Osteoblast (primary cell): ENCODE measurements around the gene HYAL2. TPM values are rescaled to one million over a fixed set of nuclear protein-coding genes. Genes with fewer than 3 reads are reported as not detected.
A peak's percentile ranks its signal among the peaks of the same experiment; 100 is the strongest.

ENCODE experiments used
- DNase-seq: peaks from one replicate; pipeline ENCODE4 v3.0.0; 2011; ENCODE audit warnings: low spot score, mixed read lengths; ENCODE audit not compliant: insufficient read length; ENCODE audit errors: missing footprints
- H2AFZ ChIP-seq: 2 replicates; pipeline ENCODE4 v1.6.0; 2011; ENCODE audit warnings: mild to moderate bottlenecking, low read length
- H3K27ac ChIP-seq: 2 replicates; pipeline ENCODE4 v1.5.1; 2011; ENCODE audit warnings: mild to moderate bottlenecking, low read depth, low read length, moderate library complexity
- H3K27me3 ChIP-seq: 2 replicates; pipeline ENCODE4 v1.6.0; 2012; ENCODE audit warnings: mild to moderate bottlenecking, control low read depth, inconsistent platforms, low read length, moderate library complexity; ENCODE audit not compliant: insufficient read depth
- H3K36me3 ChIP-seq: 2 replicates; pipeline ENCODE4 v1.5.1; 2011; ENCODE audit warnings: mild to moderate bottlenecking, low read length, control low read depth, moderate library complexity; ENCODE audit not compliant: insufficient read depth
- H3K4me1 ChIP-seq: 2 replicates; pipeline ENCODE4 v1.5.1; 2011; ENCODE audit warnings: mild to moderate bottlenecking, low read length, control low read depth, moderate library complexity; ENCODE audit not compliant: insufficient read depth
- H3K4me2 ChIP-seq: 2 replicates; pipeline ENCODE4 v1.6.0; 2011; ENCODE audit warnings: mild to moderate bottlenecking, low read length; ENCODE audit not compliant: insufficient read depth
- H3K4me3 ChIP-seq: fragments of 200-600 bp; sonication (generic); 3 replicates; pipeline ENCODE4 v1.5.1; 2012; ENCODE audit warnings: mild to moderate bottlenecking, low read length, inconsistent platforms; ENCODE audit not compliant: insufficient read depth
- H3K79me2 ChIP-seq: 2 replicates; pipeline ENCODE4 v1.6.0; 2012; ENCODE audit warnings: mild to moderate bottlenecking, low read length, control low read depth, inconsistent platforms; ENCODE audit not compliant: insufficient read depth
- H3K9me3 ChIP-seq: 2 replicates; pipeline ENCODE4 v1.5.1; 2011; ENCODE audit warnings: low read depth, low read length, control low read depth
- H4K20me1 ChIP-seq: 2 replicates; pipeline ENCODE4 v1.6.0; 2012; ENCODE audit warnings: mild to moderate bottlenecking, low read length, control low read depth; ENCODE audit not compliant: insufficient read depth
- total RNA-seq: library from RNA; depleted of rRNA; stranded (reverse); fragments of >200 nt; gene quantifications from 2 replicates; pipeline ENCODE4 v1.2.3, GENCODE V29; 2012
- TF ChIP-seq, protein P1 (sequence below): IDR thresholded peaks from 2 replicates; pipeline ENCODE4 v1.5.1; 2011; ENCODE audit warnings: mild to moderate bottlenecking, low read depth, low read length, moderate library complexity; ENCODE audit errors: extremely low read depth

The HYAL2 gene
- total RNA-seq, 1 donor = 32.9 TPM

DNA sequence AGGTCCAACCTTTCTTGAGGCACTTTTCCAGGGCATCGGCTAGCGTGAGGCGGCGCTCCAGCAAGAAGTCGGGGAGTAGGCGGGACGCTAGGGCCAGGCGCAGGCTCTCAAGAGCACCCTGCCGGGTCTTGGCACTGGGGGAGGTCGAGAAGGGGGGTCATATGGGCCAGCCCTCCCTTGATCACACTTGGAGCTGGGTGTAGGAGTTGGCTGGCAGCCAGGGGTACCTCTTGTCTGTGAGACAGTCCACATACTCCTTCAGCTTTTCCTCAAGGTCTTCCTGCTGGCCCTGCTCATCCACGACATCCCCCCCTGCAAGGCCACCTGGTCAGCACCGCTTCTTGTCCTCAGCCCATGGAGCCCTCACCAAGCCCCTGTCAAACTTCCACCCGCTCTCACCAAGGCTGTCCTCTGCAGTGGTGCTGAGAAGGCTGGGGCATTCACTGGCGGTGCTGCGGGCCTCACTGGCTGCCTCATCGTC lies 32.3 kb downstream of the HYAL2 start:
- no peak for DNase-seq
- no peaks in the 10 kb centered on the region for H3K27me3 ChIP-seq
- peaks cover 33% of the 10 kb centered on the region for H3K36me3 ChIP-seq
- peaks cover 25% of the 10 kb centered on the region for H3K79me2 ChIP-seq
- no peak overlapping the region for H3K27ac ChIP-seq
- no peak overlapping the region for H2AFZ ChIP-seq
- H3K4me2 ChIP-seq = no peak overlapping the region
- no peaks in the 10 kb centered on the region for H4K20me1 ChIP-seq
- H3K4me3 ChIP-seq = no peak overlapping the region
- H3K9me3 ChIP-seq = no peaks in the 10 kb centered on the region
- H3K4me1 ChIP-seq = peaks cover 14% of the 10 kb centered on the region
- TF ChIP-seq, protein P1, sequence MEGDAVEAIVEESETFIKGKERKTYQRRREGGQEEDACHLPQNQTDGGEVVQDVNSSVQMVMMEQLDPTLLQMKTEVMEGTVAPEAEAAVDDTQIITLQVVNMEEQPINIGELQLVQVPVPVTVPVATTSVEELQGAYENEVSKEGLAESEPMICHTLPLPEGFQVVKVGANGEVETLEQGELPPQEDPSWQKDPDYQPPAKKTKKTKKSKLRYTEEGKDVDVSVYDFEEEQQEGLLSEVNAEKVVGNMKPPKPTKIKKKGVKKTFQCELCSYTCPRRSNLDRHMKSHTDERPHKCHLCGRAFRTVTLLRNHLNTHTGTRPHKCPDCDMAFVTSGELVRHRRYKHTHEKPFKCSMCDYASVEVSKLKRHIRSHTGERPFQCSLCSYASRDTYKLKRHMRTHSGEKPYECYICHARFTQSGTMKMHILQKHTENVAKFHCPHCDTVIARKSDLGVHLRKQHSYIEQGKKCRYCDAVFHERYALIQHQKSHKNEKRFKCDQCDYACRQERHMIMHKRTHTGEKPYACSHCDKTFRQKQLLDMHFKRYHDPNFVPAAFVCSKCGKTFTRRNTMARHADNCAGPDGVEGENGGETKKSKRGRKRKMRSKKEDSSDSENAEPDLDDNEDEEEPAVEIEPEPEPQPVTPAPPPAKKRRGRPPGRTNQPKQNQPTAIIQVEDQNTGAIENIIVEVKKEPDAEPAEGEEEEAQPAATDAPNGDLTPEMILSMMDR = no peak

DNA sequence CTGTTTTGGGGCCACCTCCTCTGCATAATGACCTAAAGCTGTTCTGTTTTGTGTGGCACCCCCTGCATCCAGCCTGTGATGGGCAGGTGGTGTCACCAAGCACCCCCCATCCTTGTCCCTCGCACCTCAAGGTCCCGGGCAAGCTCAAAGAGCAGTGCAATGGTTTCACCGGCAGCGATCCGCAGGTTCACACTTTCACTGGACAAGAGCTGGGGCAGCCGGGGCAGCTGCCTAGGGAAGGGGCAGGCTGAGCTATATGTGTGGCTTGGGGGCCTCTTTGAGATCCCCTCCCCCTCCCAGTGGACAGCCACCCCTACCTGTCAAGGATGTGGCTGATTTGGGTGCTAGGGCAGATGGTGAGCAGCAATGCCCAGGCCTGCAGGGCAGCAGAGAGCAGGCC lies 33.4 kb downstream of the HYAL2 start:
- DNase-seq = peak; percentile 25
- TF ChIP-seq, protein P1 = no peak
- Histone ChIP-seq H3K4me3 (no peak overlapping the region), H3K9me3 (no peaks in the 10 kb centered on the region), H3K36me3 (peaks cover 33% of the 10 kb centered on the region), H4K20me1 (no peaks in the 10 kb centered on the region), H3K4me1 (peaks cover 14% of the 10 kb centered on the region), H3K27me3 (no peaks in the 10 kb centered on the region), H3K27ac (no peak overlapping the region), H3K4me2 (no peak overlapping the region), H2AFZ (no peak overlapping the region), H3K79me2 (peaks cover 25% of the 10 kb centered on the region)

DNA sequence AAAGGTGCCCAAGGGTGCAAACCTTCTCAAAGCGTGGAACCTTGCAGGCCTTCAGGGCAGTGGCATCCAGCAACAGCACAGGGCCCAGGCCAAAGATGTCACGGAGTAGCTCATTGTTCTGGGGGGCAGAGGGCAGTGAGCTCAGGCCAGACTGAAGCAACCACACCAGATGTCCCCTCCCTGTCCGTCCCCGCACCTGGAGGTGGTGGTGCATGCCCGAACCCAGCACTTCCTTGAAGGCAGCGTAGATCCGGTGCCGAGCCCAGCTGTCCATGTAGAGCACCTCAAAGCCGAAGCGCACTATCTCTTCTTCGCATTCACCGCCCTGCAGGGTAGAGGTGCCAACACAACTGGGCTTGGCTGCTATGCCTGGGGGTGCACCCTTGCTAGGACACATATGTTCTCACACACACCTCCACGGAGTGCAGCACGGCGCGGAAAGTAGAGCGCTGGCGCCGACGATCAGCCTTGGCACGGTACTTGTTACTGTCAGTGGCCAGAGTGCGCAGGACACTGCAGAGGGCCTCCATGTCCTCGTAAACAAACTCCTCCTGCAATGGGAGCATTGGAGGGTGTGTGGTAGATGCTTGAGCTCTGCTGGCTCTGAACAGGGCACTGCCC lies 34.0 kb downstream of the HYAL2 start:
- H2AFZ ChIP-seq = no peak overlapping the region
- H3K4me1 ChIP-seq = peaks cover 14% of the 10 kb centered on the region

DNA sequence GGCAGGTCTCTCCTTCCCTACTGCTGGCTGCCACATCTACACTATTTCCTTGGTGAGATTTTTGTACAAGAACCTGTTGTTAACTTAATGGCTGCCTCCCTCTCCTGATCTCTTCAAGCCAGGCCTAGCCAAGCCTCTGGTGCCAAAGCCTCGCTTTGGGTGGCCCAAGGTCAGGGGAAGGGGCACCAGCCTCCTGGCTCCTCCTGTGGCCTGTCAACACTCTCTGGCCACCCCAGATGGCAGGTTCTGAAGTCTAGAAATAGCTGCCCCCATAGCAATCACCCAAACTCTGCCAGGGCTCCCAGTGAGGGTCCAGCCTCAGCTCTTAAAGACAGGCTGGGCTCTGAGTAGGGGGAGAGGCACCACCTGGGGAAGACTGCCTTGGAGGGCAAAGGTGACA lies 35.3 kb downstream of the HYAL2 start:
- TF ChIP-seq, protein P1 = no peak
- H4K20me1 ChIP-seq = no peaks in the 10 kb centered on the region
- H3K36me3 ChIP-seq = peaks cover 33% of the 10 kb centered on the region
- H3K27me3 ChIP-seq = no peaks in the 10 kb centered on the region
- no peak for DNase-seq
- H3K9me3 ChIP-seq = no peaks in the 10 kb centered on the region
- no peak overlapping the region for H3K4me3 ChIP-seq
- H3K4me1 ChIP-seq = peaks cover 9% of the 10 kb centered on the region
- peaks cover 25% of the 10 kb centered on the region for H3K79me2 ChIP-seq
- H3K27ac ChIP-seq = no peak overlapping the region
- no peak overlapping the region for H2AFZ ChIP-seq
- no peak overlapping the region for H3K4me2 ChIP-seq

More for the DNA sequence above, 34.0 kb downstream of the HYAL2 start:
- Histone ChIP-seq H3K4me3 (no peak overlapping the region), H3K9me3 (no peaks in the 10 kb centered on the region), H3K79me2 (peaks cover 25% of the 10 kb centered on the region), H3K36me3 (peaks cover 33% of the 10 kb centered on the region), H4K20me1 (no peaks in the 10 kb centered on the region), H3K27me3 (no peaks in the 10 kb centered on the region), H3K4me2 (no peak overlapping the region), H3K27ac (no peak overlapping the region)
- no peak for DNase-seq
- TF ChIP-seq, protein P1 = no peak
